Activated CD4-positive, alpha-beta T cell treated with anti-CD3 and anti-CD28 coated beads, Interleukin-2, amount 10 ng/mL, durations not matched to agents 24 days and 14 days (primary cell): ENCODE data around the gene KDM1B. TPM values are rescaled to one million over a fixed set of nuclear protein-coding genes. Genes with fewer than 3 reads are reported as not detected.

Experiments
- DNase-seq: peaks from one replicate; pipeline ENCODE4 v3.0.0; 2022
- H3K27ac Mint-ChIP-seq: one replicate; pipeline ENCODE4 v1.8.0; 2022; ENCODE audit warnings: mild to moderate bottlenecking, mixed read lengths
- H3K27me3 Mint-ChIP-seq: one replicate; pipeline ENCODE4 v1.8.0; 2022; ENCODE audit warnings: mixed read lengths
- H3K36me3 Mint-ChIP-seq: one replicate; pipeline ENCODE4 v1.8.0; 2022; ENCODE audit warnings: low read depth, mild to moderate bottlenecking, mixed read lengths
- H3K4me1 Mint-ChIP-seq: one replicate; pipeline ENCODE4 v1.8.0; 2021; ENCODE audit warnings: mixed read lengths
- H3K4me3 Mint-ChIP-seq: one replicate; pipeline ENCODE4 v1.8.0; 2022; ENCODE audit warnings: mild to moderate bottlenecking, moderate library complexity, mixed read lengths
- H3K9me3 Mint-ChIP-seq: one replicate; pipeline ENCODE4 v1.8.0; 2021; ENCODE audit warnings: mixed read lengths
- intact Hi-C: fragments of 100-400 bp; cut with micrococcal nuclease; formaldehyde crosslinking; loops from one replicate; pipeline ENCODE4 v1.15.1; 2023
- total RNA-seq: library from RNA; stranded (reverse); gene quantifications from 2 replicates; pipeline ENCODE4 v1.2.3, GENCODE V29; 2022

Gene KDM1B
- total RNA-seq, 1 donor from 2014 or later, result 8.6 TPM

- Mint-ChIP-seq H3K4me3 (no peak overlapping the region), H3K27me3 (no peaks in the 10 kb centered on the region), H3K27ac (no peak overlapping the region), H3K4me1 (peaks cover 23% of the 10 kb centered on the region), H3K36me3 (peaks cover 62% of the 10 kb centered on the region), H3K9me3 (no peaks in the 10 kb centered on the region)
- DNase-seq, result peak; percentile 40
- intact Hi-C loops, result no loop called here
These were observed 99.6 kb downstream of the KDM1B start for GRCh38 chr6:18254793-18255192.

GRCh38 chr6:18259675-18260447 is 104.6 kb downstream of the KDM1B start:
- Mint-ChIP-seq H3K27ac (no peak overlapping the region), H3K36me3 (peaks cover 73% of the 10 kb centered on the region), H3K9me3 (no peaks in the 10 kb centered on the region), H3K4me3 (peak overlapping the region; percentile 32), H3K4me1 (peaks cover 44% of the 10 kb centered on the region), H3K27me3 (no peaks in the 10 kb centered on the region)
- intact Hi-C loops, result loop anchor here (2.0 to 5.0 kb wide), 5 partner anchors 15 to 553 kb away; partner anchors contain the start of genes KIF13A, NUP153 and RNF144B
- no peak for DNase-seq

GRCh38 chr6:18260448-18261106 is 105.4 kb downstream of the KDM1B start:
- intact Hi-C loops, result loop anchor here (2.0 to 5.0 kb wide), 5 partner anchors 16 to 553 kb away; partner anchors contain the start of genes KIF13A, NUP153 and RNF144B
- Mint-ChIP-seq H3K36me3 (peaks cover 66% of the 10 kb centered on the region), H3K27ac (peak overlapping the region; percentile 14), H3K4me1 (peaks cover 51% of the 10 kb centered on the region), H3K9me3 (no peaks in the 10 kb centered on the region), H3K27me3 (no peaks in the 10 kb centered on the region), H3K4me3 (peak overlapping the region; percentile 32)
- peak; percentile 69 for DNase-seq

GRCh38 chr6:18261877-18262276 is 106.7 kb downstream of the KDM1B start:
- peak overlapping the region; percentile 95 for H3K4me3 Mint-ChIP-seq
- H3K27ac Mint-ChIP-seq, result no peak overlapping the region
- H3K4me1 Mint-ChIP-seq, result peaks cover 51% of the 10 kb centered on the region
- intact Hi-C loops, result loop anchor here (2.0 to 5.0 kb wide), 5 partner anchors 17 to 555 kb away; partner anchors contain the start of genes KIF13A, NUP153 and RNF144B
- peaks cover 57% of the 10 kb centered on the region for H3K36me3 Mint-ChIP-seq
- no peaks in the 10 kb centered on the region for H3K9me3 Mint-ChIP-seq
- no peaks in the 10 kb centered on the region for H3K27me3 Mint-ChIP-seq
- no peak for DNase-seq

- intact Hi-C loops, result loop anchor here (1.0 to 5.0 kb wide), 5 partner anchors 108 to 556 kb away; partner anchors contain the start of genes KDM1B, KIF13A, NUP153 and RNF144B
- Mint-ChIP-seq H3K4me3 (peak overlapping the region; percentile 95), H3K27me3 (no peaks in the 10 kb centered on the region), H3K27ac (peak overlapping the region; percentile 94), H3K36me3 (peaks cover 48% of the 10 kb centered on the region), H3K9me3 (no peaks in the 10 kb centered on the region), H3K4me1 (peaks cover 47% of the 10 kb centered on the region)
- peak; percentile 83 for DNase-seq
These were observed 107.6 kb downstream of the KDM1B start for GRCh38 chr6:18262702-18263417.

- peak overlapping the region; percentile 95 for H3K4me3 Mint-ChIP-seq
- intact Hi-C loops, result loop anchor here (1.0 to 5.0 kb wide), 7 partner anchors 53 to 556 kb away; partner anchors contain the start of genes KDM1B, KIF13A, NUP153 and RNF144B
- H3K4me1 Mint-ChIP-seq, result peaks cover 47% of the 10 kb centered on the region
- H3K36me3 Mint-ChIP-seq, result peaks cover 45% of the 10 kb centered on the region
- H3K27ac Mint-ChIP-seq, result peak overlapping the region; percentile 94
- peak; percentile 81 for DNase-seq
- H3K27me3 Mint-ChIP-seq, result no peaks in the 10 kb centered on the region
- no peaks in the 10 kb centered on the region for H3K9me3 Mint-ChIP-seq
These were observed 108.4 kb downstream of the KDM1B start for GRCh38 chr6:18263418-18264218.

- Mint-ChIP-seq H3K36me3 (peaks cover 41% of the 10 kb centered on the region), H3K9me3 (no peaks in the 10 kb centered on the region), H3K4me1 (peaks cover 43% of the 10 kb centered on the region)
These were observed 109.1 kb downstream of the KDM1B start, which contains the start of gene DEK for GRCh38 chr6:18264219-18264922. Gene DEK, minus strand, starts transcription at chr6:18264530. Its CDS starts 543 bp downstream, at chr6:18263987.

GRCh38 chr6:18264923-18265377 is 109.7 kb downstream of the KDM1B start:
- peaks cover 38% of the 10 kb centered on the region for H3K4me1 Mint-ChIP-seq
- no peaks in the 10 kb centered on the region for H3K27me3 Mint-ChIP-seq
- no peak for DNase-seq
- intact Hi-C loops, result loop anchor here (2.0 to 5.0 kb wide), 6 partner anchors 54 to 558 kb away; partner anchors contain the start of genes KIF13A, NUP153 and RNF144B
- H3K9me3 Mint-ChIP-seq, result no peaks in the 10 kb centered on the region
- peak overlapping the region; percentile 95 for H3K4me3 Mint-ChIP-seq
- H3K36me3 Mint-ChIP-seq, result peaks cover 35% of the 10 kb centered on the region
- H3K27ac Mint-ChIP-seq, result peak overlapping the region; percentile 86

More at GRCh38 chr6:18264219-18264922, 109.1 kb downstream of the KDM1B start, which contains the start of gene DEK:
- DNase-seq, result peak; percentile 95
- Mint-ChIP-seq H3K27me3 (no peaks in the 10 kb centered on the region), H3K4me3 (peak within 1 kb of the TSS; percentile 95), H3K27ac (peak within 1 kb of the TSS; percentile 94)
- intact Hi-C loops, result loop anchor here (2.0 to 5.0 kb wide), 6 partner anchors 54 to 557 kb away; partner anchors contain the start of genes KIF13A, NUP153 and RNF144B

GRCh38 chr6:18265787-18266522 is 110.7 kb downstream of the KDM1B start:
- Mint-ChIP-seq H3K4me3 (peak overlapping the region; percentile 95), H3K27ac (peak overlapping the region; percentile 86)
- intact Hi-C loops, result loop anchor here (2.0 kb wide), 2 partner anchors 55 to 151 kb away; no protein-coding TSS in a partner anchor

GRCh38 chr6:18266523-18266912 is 111.3 kb downstream of the KDM1B start:
- DNase-seq, result no peak
- peaks cover 20% of the 10 kb centered on the region for H3K36me3 Mint-ChIP-seq
- no peaks in the 10 kb centered on the region for H3K27me3 Mint-ChIP-seq
- no peak overlapping the region for H3K4me3 Mint-ChIP-seq
- H3K27ac Mint-ChIP-seq, result no peak overlapping the region
- peaks cover 23% of the 10 kb centered on the region for H3K4me1 Mint-ChIP-seq
- intact Hi-C loops, result no loop called here
- H3K9me3 Mint-ChIP-seq, result no peaks in the 10 kb centered on the region

More at GRCh38 chr6:18265787-18266522, 110.7 kb downstream of the KDM1B start:
- Mint-ChIP-seq H3K9me3 (no peaks in the 10 kb centered on the region), H3K27me3 (no peaks in the 10 kb centered on the region), H3K4me1 (peaks cover 28% of the 10 kb centered on the region), H3K36me3 (peaks cover 25% of the 10 kb centered on the region)
- no peak for DNase-seq

GRCh38 chr6:18268066-18268465 is 112.8 kb downstream of the KDM1B start:
- H3K4me3 Mint-ChIP-seq, result no peak overlapping the region
- intact Hi-C loops, result no loop called here
- no peak overlapping the region for H3K27ac Mint-ChIP-seq
- H3K9me3 Mint-ChIP-seq, result peaks cover 7% of the 10 kb centered on the region
- no peak for DNase-seq
- peaks cover 8% of the 10 kb centered on the region for H3K36me3 Mint-ChIP-seq
- peaks cover 11% of the 10 kb centered on the region for H3K27me3 Mint-ChIP-seq
- H3K4me1 Mint-ChIP-seq, result peaks cover 11% of the 10 kb centered on the region
